HAP-1 (cell line): Measurements from ENCODE around the gene NEAT1.

Experiments used
- DNase-seq, 2 experiments: peaks; one replicate each; pipeline ENCODE4 v3.0.0-alpha.2; 2016 to 2020; ENCODE audit warnings: low spot score in 2 of 2
- H3K27me3 ChIP-seq: fragments of 250-450 bp; sonication (Bioruptor Pico); 2 replicates; pipeline ENCODE4 v1.5.1; 2020; ENCODE audit warnings: low read depth, mild to moderate bottlenecking, moderate library complexity
- H3K36me3 ChIP-seq: fragments of 250-450 bp; sonication (Bioruptor Pico); replicated peaks from 2 replicates; pipeline ENCODE4 v1.5.1; 2020; ENCODE audit warnings: mild to moderate bottlenecking
- H3K4me1 ChIP-seq: fragments of 250-450 bp; sonication (Bioruptor Pico); 2 replicates; pipeline ENCODE4 v1.5.1; 2020; ENCODE audit warnings: mild to moderate bottlenecking
- H3K4me3 ChIP-seq: fragments of 250-450 bp; sonication (Bioruptor Pico); 2 replicates; pipeline ENCODE4 v1.5.1; 2020; ENCODE audit warnings: mild to moderate bottlenecking, moderate library complexity
- H3K9me3 ChIP-seq: fragments of 250-450 bp; sonication (Bioruptor Pico); 2 replicates; pipeline ENCODE4 v1.5.1; 2020; ENCODE audit warnings: mild to moderate bottlenecking, moderate library complexity
- in situ Hi-C: fragments of 300-500 bp; cut with MboI; formaldehyde crosslinking; loops from 3 replicates; pipeline ENCODE4 v1.14.3; 2020; ENCODE audit warnings: low sequenced_read_pairs, inconsistent platforms, mixed read lengths

NEAT1 gene

DNA sequence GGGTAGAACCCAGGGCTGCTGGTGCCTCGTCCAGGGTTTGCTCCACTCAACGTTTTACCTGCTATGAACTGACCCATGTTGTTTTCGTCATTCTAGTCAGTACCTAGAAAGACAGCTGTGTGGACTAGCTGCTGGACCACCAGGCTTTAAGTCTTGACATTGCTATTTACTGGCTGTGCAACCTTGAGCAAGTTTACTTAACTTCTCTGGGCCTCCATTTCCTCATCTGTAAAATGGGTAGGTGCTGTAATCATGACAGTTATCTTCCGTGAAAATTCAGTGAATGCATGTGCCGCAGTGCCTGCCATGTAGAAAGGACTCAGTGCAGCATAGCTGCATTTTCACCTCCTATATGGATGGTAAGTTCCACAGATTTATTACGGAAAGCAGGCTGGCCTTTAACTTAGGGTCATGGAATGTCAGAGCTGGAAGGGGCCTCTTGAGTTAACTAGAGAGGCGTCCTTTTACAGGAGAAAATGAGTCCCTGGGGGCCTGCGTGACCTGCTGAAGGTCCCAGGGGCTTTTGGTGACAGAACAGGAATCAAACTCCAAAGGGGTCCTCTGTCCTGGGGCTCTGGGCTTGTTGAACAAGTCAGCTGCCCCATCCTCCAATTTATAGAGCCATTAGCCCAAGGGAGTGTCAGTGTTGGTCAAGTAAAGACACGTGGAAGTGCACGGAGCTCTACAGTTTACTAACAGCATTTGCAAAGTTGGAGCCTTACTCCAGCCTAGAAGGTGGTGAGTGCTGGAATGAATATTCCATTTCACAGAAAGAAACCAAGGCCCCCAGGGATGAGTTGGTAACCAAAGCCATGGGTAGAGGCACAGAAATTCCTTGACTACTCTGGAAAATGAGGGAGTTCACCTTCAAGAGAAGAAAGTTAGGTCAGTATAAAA is 64.2 kb downstream of the NEAT1 start:
- H3K36me3 ChIP-seq, result no peaks in the 10 kb centered on the region
- H3K4me1 ChIP-seq, result peaks cover 54% of the 10 kb centered on the region
- H3K4me3 ChIP-seq, result no peak overlapping the region
- no peaks in the 10 kb centered on the region for H3K9me3 ChIP-seq
- in situ Hi-C loops, result no loop called here
- DNase-seq, result peak in 1 of 2 experiments; percentile 37
- no peaks in the 10 kb centered on the region for H3K27me3 ChIP-seq

DNA sequence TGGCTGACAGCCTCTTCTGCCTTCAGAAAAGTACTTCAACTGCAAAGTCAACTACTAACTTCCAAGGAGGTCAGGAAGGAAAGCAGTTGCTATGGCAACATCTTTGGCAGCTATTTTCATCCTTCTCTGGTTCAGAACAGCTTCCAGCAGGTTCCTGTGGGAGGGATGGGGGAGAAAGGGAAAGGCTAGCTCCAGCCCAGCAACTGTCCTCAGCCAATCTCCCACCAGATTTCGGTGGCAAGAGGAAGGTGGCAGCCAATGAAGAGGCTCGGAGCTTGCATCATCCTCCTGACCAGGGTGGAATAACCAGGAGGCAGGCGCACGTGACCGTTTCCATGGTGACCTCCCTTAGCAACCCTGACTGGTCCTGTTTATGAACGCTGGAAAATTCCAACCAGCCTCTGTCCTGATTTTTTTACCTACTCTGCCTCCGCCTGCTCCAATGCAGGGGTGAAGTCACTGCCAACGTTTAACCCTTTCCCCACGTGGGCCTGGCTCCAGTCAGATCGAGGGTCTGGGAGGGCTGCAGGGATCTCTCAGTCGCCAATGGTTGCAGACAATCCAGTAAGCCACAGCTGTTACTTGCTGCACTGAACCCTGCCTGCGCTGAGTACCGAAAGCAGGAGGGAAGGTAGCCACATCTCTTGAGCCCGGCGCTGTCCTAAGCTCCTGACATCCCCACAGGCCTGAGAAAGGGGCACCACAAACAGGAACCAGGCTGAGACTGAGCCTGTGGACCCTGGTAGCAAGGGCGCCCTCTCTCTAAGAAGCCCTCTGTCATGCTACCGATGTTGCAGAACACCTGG is 65.1 kb downstream of the NEAT1 start:
- DNase-seq, result peak; percentile 98 to 100
- H3K4me3 ChIP-seq, result no peak overlapping the region
- in situ Hi-C loops, result no loop called here

DNA sequence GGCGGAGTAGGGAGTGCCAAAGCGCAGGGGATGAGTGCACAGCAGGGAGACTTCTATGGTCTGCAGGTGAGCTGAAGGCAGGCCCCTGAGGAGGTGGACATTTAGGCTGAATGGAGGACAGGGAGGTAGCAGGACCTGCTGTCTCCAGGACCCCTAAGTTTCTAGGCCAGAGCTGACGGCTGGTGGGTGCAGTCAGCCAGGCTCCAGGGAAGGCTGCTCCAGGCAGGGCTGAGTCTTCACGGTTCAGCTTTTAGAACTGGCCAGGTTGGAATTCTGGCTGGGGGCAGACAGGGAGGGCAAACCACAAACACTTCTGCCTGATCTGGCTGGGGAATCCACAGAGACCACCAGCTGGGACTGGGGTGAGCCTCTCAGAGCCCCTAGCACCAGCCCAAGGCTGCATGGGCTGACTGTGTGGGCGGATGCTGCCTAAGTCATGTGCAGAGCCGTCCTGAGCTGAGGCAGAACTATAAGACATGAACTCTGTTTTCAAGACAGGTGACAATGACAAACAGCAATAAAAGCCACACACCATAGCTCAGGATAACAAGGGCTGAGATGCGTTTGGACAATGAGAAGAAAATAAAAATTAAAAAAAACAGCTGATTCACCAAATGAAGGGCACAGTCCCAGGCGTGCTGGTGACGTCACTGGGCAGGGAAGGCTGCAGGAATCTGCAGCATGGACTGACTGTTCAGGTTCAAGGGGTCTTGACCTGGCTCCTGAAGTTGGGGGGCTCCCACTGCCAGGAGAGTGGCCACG is 65.9 kb downstream of the NEAT1 start:
- peaks cover 71% of the 10 kb centered on the region for H3K4me1 ChIP-seq

More for the DNA sequence above, 65.1 kb downstream of the NEAT1 start:
- H3K27me3 ChIP-seq, result no peaks in the 10 kb centered on the region
- no peaks in the 10 kb centered on the region for H3K36me3 ChIP-seq
- H3K9me3 ChIP-seq, result no peaks in the 10 kb centered on the region
- H3K4me1 ChIP-seq, result peaks cover 63% of the 10 kb centered on the region

DNA sequence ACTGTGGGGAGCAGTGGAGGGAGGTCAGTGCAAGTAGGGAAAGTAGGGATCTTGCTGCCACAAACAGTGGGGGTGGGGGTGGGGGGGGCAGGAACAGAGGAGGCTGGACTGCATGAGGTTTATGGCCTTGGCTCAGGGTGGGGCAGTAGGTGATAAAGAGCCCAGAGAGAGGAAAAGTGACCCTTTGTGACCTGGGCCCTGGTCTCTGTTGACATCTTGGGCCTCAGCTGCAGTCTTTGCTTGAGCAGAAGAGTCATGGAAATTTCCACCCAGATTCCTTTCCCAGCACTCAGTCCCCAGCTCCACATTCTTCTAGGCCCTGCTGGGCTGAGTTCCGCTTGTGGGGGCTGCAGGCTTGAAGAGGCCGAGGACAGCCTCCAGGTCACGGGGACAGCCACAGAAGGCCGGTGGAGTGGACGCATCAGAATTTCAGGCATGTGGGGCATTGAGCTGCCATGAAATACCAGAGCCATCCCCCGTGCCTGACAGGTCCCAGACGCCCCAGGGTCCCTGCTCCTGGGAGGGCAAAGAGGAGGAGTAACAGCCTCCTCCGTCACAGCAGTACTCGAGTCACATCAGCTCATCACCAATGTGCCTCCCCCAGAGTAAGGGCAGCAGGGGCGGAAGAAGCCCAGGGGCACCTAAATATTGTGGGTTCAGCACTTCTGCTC is 66.6 kb downstream of the NEAT1 start:
- DNase-seq, result no peak
- Histone ChIP-seq H3K4me1 (peaks cover 78% of the 10 kb centered on the region), H3K4me3 (no peak overlapping the region), H3K9me3 (no peaks in the 10 kb centered on the region), H3K36me3 (no peaks in the 10 kb centered on the region), H3K27me3 (no peaks in the 10 kb centered on the region)
- in situ Hi-C loops, result no loop called here

More for the DNA sequence above, 65.9 kb downstream of the NEAT1 start:
- Histone ChIP-seq H3K4me3 (no peak overlapping the region), H3K9me3 (no peaks in the 10 kb centered on the region), H3K27me3 (no peaks in the 10 kb centered on the region), H3K36me3 (no peaks in the 10 kb centered on the region)
- DNase-seq, result peak in 1 of 2 experiments; percentile 24
- in situ Hi-C loops, result no loop called here

DNA sequence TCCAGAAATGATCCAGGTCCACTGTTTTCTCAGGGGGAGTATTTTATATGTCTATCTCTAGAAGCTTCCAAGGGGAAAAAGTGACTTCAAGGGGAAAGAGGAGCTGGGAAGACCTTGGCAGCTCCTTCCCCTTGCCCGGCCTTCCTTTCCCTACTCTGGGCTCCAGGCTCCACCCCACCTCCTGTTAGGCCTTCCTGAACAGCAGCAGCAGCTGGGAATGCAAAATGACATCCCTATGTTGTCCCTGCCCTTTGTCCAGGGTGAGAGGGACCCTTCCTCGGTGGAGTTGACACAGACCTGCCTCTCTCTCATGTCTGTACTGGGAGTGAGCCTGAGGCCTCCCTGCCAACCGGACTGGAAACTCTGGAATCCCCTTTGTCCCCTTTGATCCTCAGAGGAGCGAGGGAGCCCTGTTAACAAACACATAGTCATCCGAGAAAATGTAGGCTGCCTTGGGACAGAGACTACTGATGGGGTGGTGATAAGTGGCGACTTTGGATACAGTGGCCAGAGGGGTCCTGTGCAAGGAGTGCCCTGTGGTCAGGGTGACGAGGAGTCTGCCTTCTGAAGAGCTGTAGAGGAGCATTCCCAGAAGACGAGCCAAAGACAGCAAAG is 67.2 kb downstream of the NEAT1 start:
- H3K9me3 ChIP-seq, result no peaks in the 10 kb centered on the region
- no peaks in the 10 kb centered on the region for H3K27me3 ChIP-seq
- H3K36me3 ChIP-seq, result no peaks in the 10 kb centered on the region
- H3K4me1 ChIP-seq, result peaks cover 78% of the 10 kb centered on the region
- no peak for DNase-seq
- no peak overlapping the region for H3K4me3 ChIP-seq
- in situ Hi-C loops, result no loop called here

DNA sequence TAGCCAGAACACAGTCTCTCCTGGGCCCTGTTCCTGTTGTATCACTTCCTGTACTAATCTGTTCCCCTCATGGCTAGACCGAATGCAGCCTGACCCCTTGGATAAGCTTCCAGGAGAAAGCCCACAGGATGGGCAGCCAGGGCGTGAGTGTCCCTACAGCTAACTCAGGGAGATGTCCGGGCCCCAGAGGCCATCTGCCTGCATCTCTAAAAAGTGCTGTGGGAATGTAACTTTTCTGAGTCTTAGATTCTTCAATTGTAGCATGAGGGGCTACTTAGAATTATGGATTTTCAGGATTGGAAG is 68.5 kb downstream of the NEAT1 start:
- Histone ChIP-seq H3K4me3 (no peak overlapping the region), H3K36me3 (no peaks in the 10 kb centered on the region), H3K4me1 (peaks cover 68% of the 10 kb centered on the region), H3K9me3 (no peaks in the 10 kb centered on the region), H3K27me3 (no peaks in the 10 kb centered on the region)
- DNase-seq, result no peak
- in situ Hi-C loops, result no loop called here

DNA sequence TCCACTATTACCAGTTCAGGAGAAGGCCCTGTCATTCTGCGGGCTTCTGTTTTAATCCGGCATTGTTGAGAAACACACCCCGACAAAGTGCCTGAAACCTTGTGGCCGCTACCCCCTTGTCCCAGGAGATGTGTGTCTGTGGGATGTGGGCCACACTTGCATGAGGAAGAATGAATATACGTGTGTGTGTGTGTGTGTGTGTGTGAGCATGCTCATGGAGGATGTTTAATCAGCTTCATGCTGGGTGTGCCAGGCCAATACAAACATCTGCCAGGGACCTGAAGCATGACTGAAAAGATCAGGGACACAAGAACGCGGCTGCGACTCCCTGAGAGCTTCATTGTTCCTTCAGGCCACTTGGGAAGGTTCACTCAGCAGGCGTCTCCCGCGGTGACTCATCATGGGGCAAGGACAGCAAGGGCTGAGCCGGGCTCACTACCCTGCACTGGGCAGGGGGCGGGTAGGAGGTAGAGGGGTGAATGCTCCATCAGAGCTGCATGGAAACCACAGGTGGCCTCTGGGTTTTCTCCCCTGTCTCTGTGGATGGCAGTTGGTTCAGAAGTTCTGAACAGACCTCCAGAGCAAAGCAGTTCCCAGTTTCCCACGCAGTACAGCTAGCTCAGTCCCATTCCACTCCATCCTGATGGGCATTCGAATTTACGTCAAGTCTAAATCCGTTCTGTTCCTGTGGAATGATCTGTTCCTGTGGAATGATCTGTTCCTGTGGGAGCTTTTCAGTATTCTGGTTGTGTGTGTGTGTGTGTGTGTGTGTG is 69.2 kb downstream of the NEAT1 start:
- Histone ChIP-seq H3K4me3 (no peak overlapping the region), H3K36me3 (no peaks in the 10 kb centered on the region), H3K27me3 (no peaks in the 10 kb centered on the region), H3K4me1 (peaks cover 68% of the 10 kb centered on the region), H3K9me3 (no peaks in the 10 kb centered on the region)
- in situ Hi-C loops, result no loop called here
- DNase-seq, result peak; percentile 68 to 79

DNA sequence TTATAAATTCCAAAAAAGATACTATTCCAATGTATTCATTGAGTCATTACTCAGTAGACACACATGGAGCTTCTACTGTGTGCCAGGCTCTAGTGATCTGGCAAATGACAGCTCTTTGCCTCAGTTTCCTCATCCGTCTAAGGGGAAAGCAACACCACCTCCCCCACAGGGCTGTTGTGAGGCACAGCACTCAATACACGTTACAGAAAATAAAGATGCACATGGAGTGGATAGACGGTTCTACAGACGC is 69.7 kb downstream of the NEAT1 start:
- no peaks in the 10 kb centered on the region for H3K36me3 ChIP-seq
- no peaks in the 10 kb centered on the region for H3K27me3 ChIP-seq
- in situ Hi-C loops, result no loop called here
- no peak for DNase-seq
- H3K4me1 ChIP-seq, result peaks cover 67% of the 10 kb centered on the region
- no peak overlapping the region for H3K4me3 ChIP-seq
- no peaks in the 10 kb centered on the region for H3K9me3 ChIP-seq

DNA sequence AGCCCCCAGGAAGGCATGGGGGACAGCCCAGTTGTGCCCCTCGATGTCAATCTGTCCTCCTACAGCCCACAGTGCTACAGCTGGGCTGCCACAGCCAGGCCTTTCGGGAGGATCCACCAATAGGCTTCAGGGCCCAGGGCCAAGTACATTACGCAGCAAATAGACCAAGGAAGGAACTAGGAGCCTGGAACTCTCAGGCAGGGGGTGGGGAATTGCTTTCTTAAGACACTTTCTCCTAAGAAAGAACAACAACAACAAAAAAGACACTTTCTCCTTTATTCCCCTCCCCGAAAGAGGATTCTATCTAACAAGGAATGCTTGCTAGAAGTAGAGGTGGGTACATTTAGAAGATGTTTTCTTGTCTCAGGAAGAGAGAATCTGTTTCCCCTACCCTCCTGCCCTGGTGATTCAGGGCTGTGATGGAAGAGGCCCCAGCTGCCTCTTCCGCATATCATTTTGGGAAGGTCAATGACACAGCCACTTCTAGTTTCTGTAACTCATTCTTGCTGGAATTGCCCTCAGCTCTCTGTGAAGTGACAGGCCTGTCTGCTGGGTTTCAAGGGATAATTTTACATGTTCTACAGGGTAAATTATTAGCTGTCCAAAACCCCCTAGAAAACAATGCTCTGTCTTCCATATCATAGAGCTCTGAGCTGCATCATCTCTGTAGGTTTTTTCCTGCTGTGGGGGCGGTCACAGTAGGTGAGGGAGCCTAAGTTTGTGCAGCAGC is 70.2 kb downstream of the NEAT1 start:
- in situ Hi-C loops, result no loop called here
- no peaks in the 10 kb centered on the region for H3K9me3 ChIP-seq
- no peaks in the 10 kb centered on the region for H3K27me3 ChIP-seq
- H3K4me3 ChIP-seq, result no peak overlapping the region
- H3K36me3 ChIP-seq, result no peaks in the 10 kb centered on the region
- H3K4me1 ChIP-seq, result peaks cover 65% of the 10 kb centered on the region
- peak in 1 of 2 experiments; percentile 26 for DNase-seq

DNA sequence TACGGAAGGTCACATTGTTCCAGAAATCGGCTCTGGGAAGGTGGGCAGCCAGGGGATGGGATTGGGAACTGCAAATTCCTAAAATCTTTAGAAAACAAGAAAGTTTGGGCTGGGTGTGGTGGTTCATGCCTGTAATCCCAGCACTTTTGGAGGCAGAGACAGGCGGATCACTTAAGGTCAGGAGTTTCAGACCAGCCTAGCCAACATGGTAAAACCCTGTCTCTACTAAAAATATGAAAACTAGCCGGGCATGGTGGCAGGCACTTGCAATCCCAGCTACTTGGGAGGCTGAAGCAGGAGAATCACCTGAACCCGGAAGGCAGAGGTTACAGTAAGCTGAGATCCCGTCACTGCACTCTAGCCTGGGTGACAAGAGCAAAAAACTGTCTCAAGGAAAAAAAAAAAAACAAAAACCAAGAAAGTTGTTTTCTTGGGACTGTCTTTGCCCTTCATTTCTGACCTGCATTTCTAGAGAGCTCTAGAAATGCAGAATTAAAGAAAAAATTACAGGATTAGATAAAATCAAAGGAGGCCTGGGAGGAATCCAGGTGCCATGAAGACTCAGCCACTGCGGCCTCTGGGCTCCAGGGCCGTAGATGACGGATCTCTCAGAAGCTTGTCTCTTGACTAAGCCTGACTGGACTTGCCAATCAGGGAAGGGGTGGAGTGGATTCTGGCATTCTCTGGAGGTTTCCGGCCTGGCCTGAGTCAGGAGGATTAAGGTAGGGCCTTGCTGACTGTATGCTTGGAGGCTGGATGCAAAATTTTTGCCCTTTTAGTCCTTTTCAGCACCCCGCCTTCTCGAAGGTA is 71.0 kb downstream of the NEAT1 start:
- Histone ChIP-seq H3K4me1 (peaks cover 58% of the 10 kb centered on the region), H3K4me3 (no peak overlapping the region), H3K9me3 (no peaks in the 10 kb centered on the region), H3K36me3 (no peaks in the 10 kb centered on the region), H3K27me3 (no peaks in the 10 kb centered on the region)
- DNase-seq, result peak in 1 of 2 experiments; percentile 66
- in situ Hi-C loops, result no loop called here
